BE2C (cell line): Measurements from ENCODE around the gene ZNF682.
"Not testable (repeated sequence)": the region's sequence is repeated elsewhere in the genome, so short reads cannot be mapped to it uniquely, and the experiment has no call there.

Source experiments
- DNase-seq: peaks from one replicate; pipeline ENCODE4 v3.0.0-alpha.2; 2020
- H3K27me3 ChIP-seq: fragments of 250-450 bp; sonication (Bioruptor Pico); 2 replicates; pipeline ENCODE4 v1.5.1; 2020; ENCODE audit warnings: mild to moderate bottlenecking
- H3K36me3 ChIP-seq: fragments of 250-450 bp; sonication (Bioruptor Pico); 2 replicates; pipeline ENCODE4 v1.5.1; 2020; ENCODE audit warnings: mild to moderate bottlenecking
- H3K4me1 ChIP-seq: fragments of 250-450 bp; sonication (Bioruptor Pico); 2 replicates; pipeline ENCODE4 v1.5.1; 2020
- H3K4me3 ChIP-seq: 2 replicates; pipeline ENCODE4 v1.5.1; 2011; ENCODE audit warnings: low read depth, low read length
- H3K9me3 ChIP-seq: fragments of 250-450 bp; sonication (Bioruptor Pico); 2 replicates; pipeline ENCODE4 v1.5.1; 2020
- TF ChIP-seq, protein P1 (sequence below): IDR thresholded peaks from 2 replicates; pipeline ENCODE4 v1.5.1; 2012; ENCODE audit warnings: mild to moderate bottlenecking, low read depth, low read length

ZNF682 gene

DNA sequence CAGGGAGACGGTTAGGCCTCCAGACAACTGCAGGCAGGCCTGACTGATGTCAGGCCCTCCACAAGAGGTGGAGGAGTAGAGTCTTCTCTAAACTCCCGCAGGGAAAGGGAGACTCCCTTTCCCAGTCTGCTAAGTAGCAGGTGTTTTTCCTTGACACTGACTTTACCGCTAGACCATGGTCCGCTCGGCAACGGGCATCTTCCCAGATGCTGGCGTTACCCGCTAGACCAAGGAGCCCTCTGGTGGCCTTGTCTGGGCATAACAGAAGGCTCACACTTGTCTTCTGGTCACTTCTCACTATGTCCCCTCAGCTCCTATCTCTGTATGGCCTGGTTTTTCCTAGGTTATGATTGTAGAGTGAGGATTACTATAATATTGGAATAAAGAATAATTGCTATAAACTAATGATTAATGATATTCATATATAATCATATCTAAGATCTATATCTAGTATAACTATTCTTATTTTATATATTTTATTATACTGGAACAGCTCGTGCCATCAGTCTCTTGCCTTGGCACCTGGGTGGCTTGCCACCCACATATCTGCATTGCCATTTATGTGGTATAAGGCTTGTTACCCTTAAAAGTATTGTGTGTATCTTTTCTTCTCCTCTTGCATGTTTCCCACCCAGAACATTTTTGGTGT, 80.0 kb downstream of the ZNF682 start:
- peak; percentile 74 for DNase-seq
- H3K36me3 ChIP-seq, H3K4me3 ChIP-seq, H3K4me1 ChIP-seq, H3K9me3 ChIP-seq, H3K27me3 ChIP-seq: not testable (repeated sequence)
- TF ChIP-seq, protein P1, sequence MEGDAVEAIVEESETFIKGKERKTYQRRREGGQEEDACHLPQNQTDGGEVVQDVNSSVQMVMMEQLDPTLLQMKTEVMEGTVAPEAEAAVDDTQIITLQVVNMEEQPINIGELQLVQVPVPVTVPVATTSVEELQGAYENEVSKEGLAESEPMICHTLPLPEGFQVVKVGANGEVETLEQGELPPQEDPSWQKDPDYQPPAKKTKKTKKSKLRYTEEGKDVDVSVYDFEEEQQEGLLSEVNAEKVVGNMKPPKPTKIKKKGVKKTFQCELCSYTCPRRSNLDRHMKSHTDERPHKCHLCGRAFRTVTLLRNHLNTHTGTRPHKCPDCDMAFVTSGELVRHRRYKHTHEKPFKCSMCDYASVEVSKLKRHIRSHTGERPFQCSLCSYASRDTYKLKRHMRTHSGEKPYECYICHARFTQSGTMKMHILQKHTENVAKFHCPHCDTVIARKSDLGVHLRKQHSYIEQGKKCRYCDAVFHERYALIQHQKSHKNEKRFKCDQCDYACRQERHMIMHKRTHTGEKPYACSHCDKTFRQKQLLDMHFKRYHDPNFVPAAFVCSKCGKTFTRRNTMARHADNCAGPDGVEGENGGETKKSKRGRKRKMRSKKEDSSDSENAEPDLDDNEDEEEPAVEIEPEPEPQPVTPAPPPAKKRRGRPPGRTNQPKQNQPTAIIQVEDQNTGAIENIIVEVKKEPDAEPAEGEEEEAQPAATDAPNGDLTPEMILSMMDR, result peak; percentile 65

DNA sequence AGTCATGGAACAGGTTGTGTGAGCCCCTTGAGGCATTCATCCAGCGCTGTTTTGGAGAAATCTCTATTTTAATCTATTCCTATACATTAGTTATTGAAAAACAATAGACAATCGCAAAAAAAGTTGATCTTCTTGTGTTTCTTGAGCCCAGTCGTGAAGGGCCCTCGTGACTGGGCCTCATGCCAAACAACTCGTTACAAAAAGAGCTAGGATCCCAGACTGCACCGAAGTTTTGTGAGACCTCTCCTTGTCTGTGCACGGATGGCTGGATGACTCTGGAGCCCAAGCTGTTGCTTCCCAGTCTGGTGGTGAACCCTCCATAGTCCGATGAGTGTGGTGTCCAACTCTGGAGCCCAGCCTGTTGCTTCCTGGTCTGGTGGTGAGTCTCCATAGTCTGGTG, 81.5 kb downstream of the ZNF682 start:
- not testable (repeated sequence) for H3K4me1 ChIP-seq, H3K36me3 ChIP-seq, H3K27me3 ChIP-seq, DNase-seq, H3K4me3 ChIP-seq, H3K9me3 ChIP-seq

DNA sequence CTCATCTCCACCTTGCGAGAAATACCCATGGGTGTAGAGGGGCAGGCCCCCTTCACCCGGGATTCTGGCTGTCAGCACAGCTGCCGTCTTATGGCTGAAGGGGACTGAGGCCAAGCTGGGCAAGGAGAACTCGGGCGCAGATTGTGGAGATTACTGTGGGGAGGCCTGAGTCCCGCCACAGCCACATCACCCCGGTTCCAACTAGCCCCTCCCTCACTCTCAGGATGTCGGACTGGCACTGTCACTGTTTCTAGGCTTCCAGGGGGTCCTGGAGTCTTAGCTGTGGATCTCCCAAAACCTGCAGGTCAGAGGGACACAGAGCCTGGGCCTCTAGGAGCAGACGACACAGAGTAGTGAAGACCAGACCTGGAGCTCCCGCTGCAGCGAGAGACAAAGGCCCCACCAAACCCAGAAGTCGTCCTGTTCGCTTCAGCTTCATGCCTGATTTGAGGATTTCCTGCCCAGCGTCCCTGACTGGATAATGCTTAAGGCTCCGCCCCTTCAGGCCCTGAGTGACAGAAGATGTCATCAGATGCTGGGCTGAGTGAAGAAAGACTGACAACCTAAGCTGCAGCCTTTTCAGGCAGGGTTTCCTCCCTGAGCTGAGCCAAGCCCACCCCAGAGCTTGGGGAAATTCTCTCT, 82.8 kb downstream of the ZNF682 start:
- TF ChIP-seq, protein P1, result no peak
- Histone ChIP-seq H3K36me3 (no peaks in the 10 kb centered on the region), H3K27me3 (no peaks in the 10 kb centered on the region), H3K4me3 (peak overlapping the region; percentile 20; the same call in 1 of the 2 replicates), H3K9me3 (peaks cover 2% of the 10 kb centered on the region; the same call in 1 of the 2 replicates), H3K4me1 (no peaks in the 10 kb centered on the region)
- DNase-seq, result peak; percentile 33

DNA sequence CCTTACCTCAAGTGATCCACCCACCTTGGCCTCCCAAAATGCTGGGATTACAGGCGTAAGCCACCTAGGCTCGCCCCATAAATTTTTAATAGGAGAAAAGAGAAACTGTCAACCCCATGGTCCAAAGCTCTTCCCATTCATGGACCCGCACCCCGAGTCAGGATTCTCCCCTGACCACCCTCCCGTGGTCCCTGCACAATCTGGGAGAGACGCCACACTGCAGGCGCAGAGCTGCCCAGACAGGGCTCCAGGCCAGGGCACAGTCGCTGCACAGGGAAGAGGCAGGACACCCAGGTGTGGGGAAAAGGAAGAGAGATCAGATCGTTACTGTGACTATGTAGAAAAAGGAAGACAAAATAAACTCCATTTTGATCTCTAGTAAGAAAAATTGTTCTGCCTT, 84.1 kb downstream of the ZNF682 start:
- H3K4me1 ChIP-seq, result no peaks in the 10 kb centered on the region
- H3K36me3 ChIP-seq, result no peaks in the 10 kb centered on the region
- no peak for DNase-seq
- H3K27me3 ChIP-seq, result no peaks in the 10 kb centered on the region
- H3K9me3 ChIP-seq, result no peaks in the 10 kb centered on the region
- H3K4me3 ChIP-seq, result no peak overlapping the region
- TF ChIP-seq, protein P1, result no peak
